Gastroesophageal sphincter (tissue), 3 donors: ENCODE results near the gene CACNA1C.

ENCODE experiments used
- CTCF ChIP-seq, 4 experiments: fragments of 200-600 bp in 2 of 4; fragments of 450-650 bp in 2 of 4; sonication (generic) in 1 of 4; IDR thresholded peaks; one replicate each; pipeline ENCODE4 v1.5.1; 2017 to 2019; ENCODE audit warnings: antibody characterized with exemption in 4 of 4, mild to moderate bottlenecking in 2 of 4, moderate library complexity in 2 of 4
- EP300 ChIP-seq: sonication (generic); formaldehyde crosslinking; IDR thresholded peaks from one replicate; pipeline ENCODE4 v1.6.1; 2017; ENCODE audit warnings: antibody characterized with exemption, mild to moderate bottlenecking
- POLR2A ChIP-seq, 2 donors: fragments of 450-650 bp; IDR thresholded peaks; one replicate each; pipeline ENCODE4 v1.6.1; 2017; ENCODE audit warnings: antibody characterized with exemption in 2 of 2, mild to moderate bottlenecking in 2 of 2, moderate library complexity in 1 of 2

- no peak for TF ChIP-seq CTCF (IDR thresholded peaks at IDR 0.05)
- TF ChIP-seq EP300, result no peak
- no peak for TF ChIP-seq POLR2A (IDR thresholded peaks at IDR 0.05)
These were observed 657.9 kb downstream of the CACNA1C start for GRCh38 chr12:2710701-2711100.
